OCI-LY7 (cell line): ENCODE results near the gene SERPINF2.

Experiments used
- CTCF ChIP-seq: fragments of 200-600 bp; sonication (generic); conservative IDR thresholded peaks from 2 replicates; pipeline ENCODE4 v1.5.1; 2014; ENCODE audit warnings: mild to moderate bottlenecking, antibody characterized with exemption, low read length, moderate library complexity, mixed read lengths
- EZH2phosphoT487 ChIP-seq: fragments of 200-600 bp; sonication (generic); IDR thresholded peaks from 2 replicates; pipeline ENCODE4 v1.6.1; 2018; ENCODE audit warnings: low read depth, borderline replicate concordance, mild to moderate bottlenecking, mixed run types, antibody characterized with exemption, low read length, moderate library complexity, mixed read lengths

- TF ChIP-seq CTCF = no peak
- no peak for TF ChIP-seq EZH2phosphoT487
Measured at GRCh38 chr17:1737531-1738291, 5.0 kb upstream of the SERPINF2 start.
